ENCODE measurements around the gene MCTP1. TPM values are rescaled to one million over a fixed set of nuclear protein-coding genes. Genes with fewer than 3 reads are reported as not detected.

The MCTP1 gene
- total and polyA plus RNA-seq, 9 of the 15 experiments (the other 6 are each of a cell fraction or from before 2014, with no cell fraction given), result 0.04 to 0.93 (median 0.06) TPM; not detected in 4

GRCh38 chr5:95155888-95156287 lies 129.0 kb downstream of the MCTP1 start (continued):
- no peak for TF ChIP-seq ZNF592 (IDR thresholded peaks at IDR 0.05)
- no peak for TF ChIP-seq RFX1 (IDR thresholded peaks at IDR 0.05)
- TF ChIP-seq SREBF2 (CRISPR knock-in tag; IDR thresholded peaks at IDR 0.05), result no peak
- TF ChIP-seq ARHGAP35 (IDR thresholded peaks at IDR 0.05; ENCODE audit: partially characterized antibody), result no peak
- no peak for TF ChIP-seq ARNT (IDR thresholded peaks at IDR 0.05)
- TF ChIP-seq CXXC5 (CRISPR knock-in tag; IDR thresholded peaks at IDR 0.05), result no peak
- no peak for TF ChIP-seq GTF2F1 (IDR thresholded peaks at IDR 0.05; ENCODE audit: low read depth, low read length)
- TF ChIP-seq MAX (CRISPR knock-in tag; IDR thresholded peaks at IDR 0.05), result no peak
- no peak for TF ChIP-seq HLTF (IDR thresholded peaks at IDR 0.05)
